Right atrium auricular region (tissue), 2 donors: Measurements from ENCODE around the gene SPRY4. TPM values are rescaled to one million over a fixed set of nuclear protein-coding genes. Genes with fewer than 3 reads are reported as not detected.

Experiments
- DNase-seq: peaks from one replicate; pipeline ENCODE4 v3.0.0-alpha.2; 2019; ENCODE audit warnings: low spot score
- H3K27ac ChIP-seq, 2 donors: fragments of 200-600 bp; sonication (generic); 1 replicate in 1 of 2; 2 replicates in 1 of 2; pipeline ENCODE4 v1.5.1; 2016 to 2019
- H3K27me3 ChIP-seq, 2 donors: fragments of 200-600 bp; sonication (generic); one replicate each; pipeline versions ENCODE4 v1.5.1 to v1.6.0; 2017 to 2019
- H3K36me3 ChIP-seq: fragments of 200-600 bp; sonication (generic); one replicate; pipeline ENCODE4 v1.5.1; 2016
- H3K4me1 ChIP-seq, 2 donors: fragments of 200-600 bp; sonication (generic); one replicate each; pipeline versions ENCODE4 v1.5.1 to v1.6.0; 2017 to 2019
- H3K4me3 ChIP-seq, 2 donors: fragments of 200-600 bp; sonication (generic); 1 replicate in 1 of 2; 2 replicates in 1 of 2; pipeline ENCODE4 v1.5.1; 2017 to 2019; ENCODE audit warnings: mild to moderate bottlenecking in 1 of 2, moderate library complexity in 1 of 2
- H3K9me3 ChIP-seq, 2 donors: fragments of 200-600 bp; sonication (generic); one replicate each; pipeline ENCODE4 v1.5.1; 2019
- total RNA-seq, 2 donors: library from RNA; depleted of rRNA; stranded (reverse); fragments of >200 nt; gene quantifications; one replicate each; pipeline ENCODE4 v1.1.0, GENCODE V29; 2016
- TF ChIP-seq, protein P1 (sequence below), 2 donors: fragments of 200-600 bp; sonication (generic); IDR thresholded peaks; one replicate each; pipeline ENCODE4 v1.5.1; 2019; ENCODE audit warnings: antibody characterized with exemption in 2 of 2

The SPRY4 gene
- total RNA-seq, 2 donors from 2014 or later = 19.9 to 33.7 TPM

GRCh38 chr5:142313275-142313674, 11.5 kb downstream of the SPRY4 start:
- H3K27ac ChIP-seq = no peak overlapping the region
- no peak for DNase-seq
- peaks cover 0 to 59% of the 10 kb centered on the region in 2 donors for H3K4me1 ChIP-seq
- H3K4me3 ChIP-seq = no peak overlapping the region
- H3K9me3 ChIP-seq = no peaks in the 10 kb centered on the region
- no peaks in the 10 kb centered on the region for H3K27me3 ChIP-seq
- H3K36me3 ChIP-seq = peaks cover 21% of the 10 kb centered on the region
- TF ChIP-seq, protein P1, sequence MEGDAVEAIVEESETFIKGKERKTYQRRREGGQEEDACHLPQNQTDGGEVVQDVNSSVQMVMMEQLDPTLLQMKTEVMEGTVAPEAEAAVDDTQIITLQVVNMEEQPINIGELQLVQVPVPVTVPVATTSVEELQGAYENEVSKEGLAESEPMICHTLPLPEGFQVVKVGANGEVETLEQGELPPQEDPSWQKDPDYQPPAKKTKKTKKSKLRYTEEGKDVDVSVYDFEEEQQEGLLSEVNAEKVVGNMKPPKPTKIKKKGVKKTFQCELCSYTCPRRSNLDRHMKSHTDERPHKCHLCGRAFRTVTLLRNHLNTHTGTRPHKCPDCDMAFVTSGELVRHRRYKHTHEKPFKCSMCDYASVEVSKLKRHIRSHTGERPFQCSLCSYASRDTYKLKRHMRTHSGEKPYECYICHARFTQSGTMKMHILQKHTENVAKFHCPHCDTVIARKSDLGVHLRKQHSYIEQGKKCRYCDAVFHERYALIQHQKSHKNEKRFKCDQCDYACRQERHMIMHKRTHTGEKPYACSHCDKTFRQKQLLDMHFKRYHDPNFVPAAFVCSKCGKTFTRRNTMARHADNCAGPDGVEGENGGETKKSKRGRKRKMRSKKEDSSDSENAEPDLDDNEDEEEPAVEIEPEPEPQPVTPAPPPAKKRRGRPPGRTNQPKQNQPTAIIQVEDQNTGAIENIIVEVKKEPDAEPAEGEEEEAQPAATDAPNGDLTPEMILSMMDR (IDR thresholded peaks at IDR 0.05) = no peak

GRCh38 chr5:142312399-142312798, 12.4 kb downstream of the SPRY4 start:
- peaks cover 21% of the 10 kb centered on the region for H3K36me3 ChIP-seq
- no peaks in the 10 kb centered on the region for H3K9me3 ChIP-seq
- DNase-seq = no peak
- no peaks in the 10 kb centered on the region for H3K27me3 ChIP-seq
- no peak overlapping the region for H3K4me3 ChIP-seq
- TF ChIP-seq, protein P1 (IDR thresholded peaks at IDR 0.05) = no peak
- H3K4me1 ChIP-seq = peaks cover 0 to 50% of the 10 kb centered on the region in 2 donors
- H3K27ac ChIP-seq = no peak overlapping the region

- H3K36me3 ChIP-seq = peaks cover 21% of the 10 kb centered on the region
- H3K27me3 ChIP-seq = no peaks in the 10 kb centered on the region
- TF ChIP-seq, protein P1 (IDR thresholded peaks at IDR 0.05) = no peak
- DNase-seq = no peak
- H3K27ac ChIP-seq = no peak overlapping the region
- H3K4me1 ChIP-seq = peaks cover 0 to 43% of the 10 kb centered on the region in 2 donors
- H3K9me3 ChIP-seq = no peaks in the 10 kb centered on the region
- no peak overlapping the region for H3K4me3 ChIP-seq
These were observed 13.1 kb downstream of the SPRY4 start for GRCh38 chr5:142311725-142312124.

DNA sequence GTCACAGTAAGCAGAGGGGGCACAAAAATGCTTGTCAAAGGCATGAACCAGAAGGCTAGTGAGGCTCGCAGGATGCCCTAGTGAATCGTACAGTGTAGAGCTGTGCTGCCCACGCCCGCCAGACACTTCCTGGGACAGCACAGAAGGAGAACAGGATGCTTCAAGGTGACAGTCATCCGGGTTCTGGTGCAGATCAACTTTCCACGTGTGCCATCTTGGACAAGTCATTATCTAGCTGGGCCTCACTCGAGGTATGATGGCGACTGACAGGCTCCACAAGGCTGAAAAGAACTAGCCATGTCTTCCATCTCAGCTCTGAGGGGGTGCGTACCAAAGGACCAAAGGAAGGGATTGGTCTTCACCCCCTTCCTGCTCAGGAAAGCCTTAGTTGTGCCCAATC, 14.0 kb downstream of the SPRY4 start:
- Histone ChIP-seq H3K27me3 (no peaks in the 10 kb centered on the region), H3K4me3 (no peak overlapping the region), H3K36me3 (peaks cover 21% of the 10 kb centered on the region), H3K4me1 (peaks cover 0 to 34% of the 10 kb centered on the region in 2 donors), H3K27ac (no peak overlapping the region), H3K9me3 (no peaks in the 10 kb centered on the region)
- DNase-seq = no peak
- TF ChIP-seq, protein P1 (IDR thresholded peaks at IDR 0.05) = no peak

DNA sequence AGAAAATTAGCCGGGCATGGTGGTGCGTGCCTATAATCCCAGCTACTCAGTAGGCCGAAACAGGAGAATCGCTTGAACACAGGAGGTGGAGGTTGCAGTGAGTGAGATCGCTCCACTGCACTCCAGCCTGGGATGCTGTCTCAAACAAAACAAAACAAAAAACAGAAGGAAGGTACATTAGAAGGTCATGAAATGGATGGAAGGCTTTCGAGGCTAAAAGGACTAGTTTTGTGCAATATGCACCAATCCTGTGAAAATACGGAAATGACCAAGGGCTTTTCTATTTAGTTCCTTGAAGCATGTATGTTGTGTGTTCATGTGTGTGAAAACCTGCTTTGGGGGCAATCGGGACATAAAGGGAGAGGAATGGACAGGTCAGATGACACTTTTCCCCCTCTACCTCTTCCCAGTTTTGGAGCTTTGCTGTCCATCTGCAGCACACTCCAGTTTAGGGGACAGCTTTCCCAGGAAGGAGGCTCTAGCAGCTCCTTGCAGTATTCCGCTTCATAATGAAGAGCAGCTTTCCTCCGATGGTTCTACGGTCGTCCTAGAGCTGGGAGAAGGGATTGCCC, 15.0 kb downstream of the SPRY4 start:
- H3K4me3 ChIP-seq = no peak overlapping the region
- H3K36me3 ChIP-seq = peaks cover 21% of the 10 kb centered on the region
- H3K27me3 ChIP-seq = no peaks in the 10 kb centered on the region
- H3K9me3 ChIP-seq = no peaks in the 10 kb centered on the region
- H3K4me1 ChIP-seq = peaks cover 0 to 26% of the 10 kb centered on the region in 2 donors
- TF ChIP-seq, protein P1 (IDR thresholded peaks at IDR 0.05) = no peak
- H3K27ac ChIP-seq = no peak overlapping the region
- DNase-seq = no peak

GRCh38 chr5:142308358-142308757, 16.5 kb downstream of the SPRY4 start:
- no peaks in the 10 kb centered on the region for H3K9me3 ChIP-seq
- peaks cover 0 to 21% of the 10 kb centered on the region in 2 donors for H3K4me1 ChIP-seq
- TF ChIP-seq, protein P1 (IDR thresholded peaks at IDR 0.05) = no peak
- peaks cover 11% of the 10 kb centered on the region for H3K36me3 ChIP-seq
- H3K27me3 ChIP-seq = no peaks in the 10 kb centered on the region
- H3K27ac ChIP-seq = no peak overlapping the region
- no peak for DNase-seq
- no peak overlapping the region for H3K4me3 ChIP-seq
